Hematopoietic multipotent progenitor cell treated with erythropoietin and hydrocortisone succinate and interleukin-3 and kit ligand, for 6 days (in vitro differentiated cells): Measurements from ENCODE around the gene NUDT16L1.

Experiments
- DNase-seq: peaks from one replicate; pipeline ENCODE4 v3.0.0-alpha.2; 2015

Gene NUDT16L1

DNA sequence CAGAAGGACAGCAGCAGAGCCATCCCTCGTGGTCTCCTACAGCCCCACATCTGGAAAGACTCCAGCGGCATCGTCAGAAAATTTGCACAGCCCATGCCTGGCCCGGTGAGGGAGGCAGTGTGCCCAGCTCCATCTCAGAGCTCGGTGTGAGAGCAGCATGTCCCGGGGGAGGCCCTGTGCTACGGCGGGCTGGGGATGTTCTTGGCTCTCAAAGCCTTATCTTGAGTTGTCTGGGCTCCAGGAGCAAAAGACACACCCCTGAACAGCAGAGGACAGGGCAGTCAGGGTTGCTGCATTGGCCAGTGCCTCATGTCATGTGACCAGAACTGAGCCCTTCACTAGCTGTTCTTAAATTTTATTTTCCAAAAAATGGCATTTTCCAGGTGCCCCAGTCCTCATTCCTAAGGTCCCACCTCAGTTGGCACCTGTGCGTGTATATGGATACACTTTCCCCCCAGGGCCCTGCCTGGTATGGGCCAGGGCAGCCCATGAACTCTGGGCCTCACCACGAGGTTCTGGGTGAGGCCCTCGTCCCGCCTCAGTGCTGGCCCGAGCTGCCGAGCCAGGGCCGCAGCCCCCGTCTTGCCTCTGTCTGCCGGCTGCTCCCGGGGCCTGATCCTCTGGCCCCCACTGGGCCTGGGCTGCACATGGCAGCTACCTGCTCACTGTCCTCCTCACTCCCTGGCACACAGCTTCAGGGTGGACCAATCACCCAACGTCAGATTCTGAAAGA, 3.0 kb downstream of the NUDT16L1 start:
- DNase-seq: peak; percentile 45

DNA sequence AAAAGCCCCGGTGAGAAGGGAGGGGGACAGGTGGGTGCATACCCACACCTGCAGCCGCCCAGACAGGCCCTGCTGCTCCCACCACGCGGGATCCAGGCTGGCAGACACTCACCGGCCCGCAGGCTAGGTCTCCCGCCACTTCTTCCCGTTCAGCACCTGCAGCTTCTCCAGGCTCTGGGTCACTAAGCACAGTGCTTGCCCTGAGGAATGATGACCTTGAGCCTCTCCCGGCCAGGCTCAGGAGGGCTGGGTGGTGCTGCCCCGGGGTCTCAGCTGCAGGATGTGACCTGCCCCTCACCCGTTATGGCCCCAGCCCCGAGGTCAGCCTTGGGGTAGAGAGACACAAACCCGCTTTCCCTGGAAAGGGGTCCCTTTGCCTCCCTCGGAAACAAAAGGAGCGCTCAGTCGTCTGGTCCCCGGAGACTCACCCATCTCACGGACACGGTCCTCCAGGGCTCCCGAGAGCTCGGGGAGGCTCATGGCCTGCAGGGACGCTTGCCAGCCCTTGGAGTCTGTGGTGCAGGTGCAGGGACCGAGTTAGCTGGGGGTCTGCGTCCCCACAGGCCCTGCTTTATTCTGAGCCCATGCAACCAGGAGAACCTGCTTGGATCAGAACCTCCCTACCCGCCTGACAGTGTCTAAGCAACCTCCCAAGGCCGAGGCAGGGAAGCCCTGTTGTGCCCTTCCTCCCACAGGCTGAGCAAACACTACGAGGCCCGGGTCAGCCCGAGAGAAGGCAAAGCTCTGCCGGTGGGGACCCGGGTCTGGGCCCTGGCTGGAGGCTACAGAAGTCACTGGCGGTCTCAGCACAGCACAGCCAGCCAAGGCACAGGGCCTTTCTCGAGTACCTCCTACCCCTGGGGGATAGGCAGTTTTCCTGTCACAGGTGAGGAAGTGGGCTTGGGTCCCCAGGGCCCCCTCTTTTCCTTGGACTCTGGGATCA, 3.8 kb downstream of the NUDT16L1 start:
- DNase-seq: no peak

DNA sequence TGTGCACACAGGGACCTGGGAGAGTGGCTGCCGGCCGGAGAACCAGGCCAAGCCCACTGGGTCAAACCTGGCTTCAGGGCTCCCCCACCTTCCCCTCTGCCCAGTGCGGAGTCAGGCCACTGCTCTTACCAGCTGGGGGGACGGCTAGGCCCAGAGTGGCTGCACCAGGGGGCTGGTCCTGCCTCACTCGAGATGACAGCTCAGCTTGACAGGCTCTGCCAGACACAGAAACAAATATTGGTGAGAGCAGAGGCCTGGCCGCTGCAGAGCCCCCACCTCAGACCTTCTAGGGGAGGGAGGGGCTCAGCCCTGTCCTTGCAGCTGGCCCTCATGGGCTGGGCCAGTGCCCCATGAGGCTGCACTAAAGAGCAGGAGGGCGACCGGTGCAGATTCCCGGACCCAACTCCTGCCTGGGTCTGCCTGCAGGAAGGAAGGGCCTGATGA, 4.5 kb downstream of the NUDT16L1 start:
- no peak for DNase-seq

DNA sequence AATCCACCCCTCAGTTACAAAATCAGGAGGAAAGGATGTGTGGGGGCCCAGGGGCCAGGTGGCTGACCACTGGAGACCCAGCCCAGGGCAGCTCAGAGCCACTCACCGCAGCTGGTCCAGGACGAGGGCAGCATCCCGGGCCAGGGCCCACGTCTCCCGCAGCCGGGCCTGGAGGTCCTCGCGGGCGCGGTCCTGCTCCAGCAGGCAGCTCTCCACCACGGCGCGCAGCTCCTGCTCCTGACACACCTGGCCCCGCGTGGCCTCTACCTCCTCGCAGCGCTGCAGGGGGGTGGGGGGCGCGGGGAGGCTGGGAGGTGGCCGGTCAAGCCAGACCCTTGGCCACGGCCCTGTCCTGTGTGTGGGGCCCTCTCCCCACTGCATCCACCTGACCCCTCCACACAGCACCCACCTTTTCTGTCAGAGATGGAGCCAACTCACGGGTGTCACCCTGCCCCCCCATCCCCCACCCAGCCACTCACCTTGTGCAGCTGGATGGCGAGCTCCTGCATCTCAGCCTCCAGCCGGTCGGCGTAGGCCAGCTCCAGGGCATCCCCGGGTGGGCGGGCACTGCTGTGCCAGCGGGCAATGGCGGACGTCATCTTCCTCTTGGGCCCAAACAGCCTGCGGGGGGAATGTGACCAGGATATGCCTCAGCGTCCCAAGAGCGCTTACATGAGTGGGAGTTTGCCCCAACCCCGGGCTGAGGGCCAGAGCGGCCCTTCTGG, 5.1 kb downstream of the NUDT16L1 start:
- DNase-seq: no peak

DNA sequence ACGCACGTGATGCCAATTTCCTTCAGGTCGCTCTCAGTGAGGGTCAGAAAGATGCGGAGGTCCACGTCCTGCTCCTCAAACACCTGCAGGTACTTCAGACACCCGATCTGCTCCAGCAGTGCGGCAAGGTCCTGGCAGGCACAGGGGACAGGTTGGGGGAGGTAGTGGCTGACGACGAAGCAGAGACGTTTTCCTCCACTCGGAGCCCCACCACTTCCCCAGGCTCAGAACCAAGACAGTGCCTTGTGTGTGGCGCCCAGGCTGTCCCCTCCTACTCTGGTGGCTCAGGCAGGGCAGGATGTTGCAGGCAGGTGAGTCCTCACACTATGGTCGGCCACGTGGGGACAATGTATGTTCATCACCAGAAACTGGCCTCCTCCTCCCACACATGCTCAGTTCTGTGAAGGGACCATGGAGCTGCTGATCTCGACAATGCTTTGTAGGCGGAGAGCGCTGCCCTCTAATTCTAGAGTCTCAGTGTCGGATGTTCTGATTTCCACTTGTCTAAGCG, 5.7 kb downstream of the NUDT16L1 start:
- DNase-seq: no peak

DNA sequence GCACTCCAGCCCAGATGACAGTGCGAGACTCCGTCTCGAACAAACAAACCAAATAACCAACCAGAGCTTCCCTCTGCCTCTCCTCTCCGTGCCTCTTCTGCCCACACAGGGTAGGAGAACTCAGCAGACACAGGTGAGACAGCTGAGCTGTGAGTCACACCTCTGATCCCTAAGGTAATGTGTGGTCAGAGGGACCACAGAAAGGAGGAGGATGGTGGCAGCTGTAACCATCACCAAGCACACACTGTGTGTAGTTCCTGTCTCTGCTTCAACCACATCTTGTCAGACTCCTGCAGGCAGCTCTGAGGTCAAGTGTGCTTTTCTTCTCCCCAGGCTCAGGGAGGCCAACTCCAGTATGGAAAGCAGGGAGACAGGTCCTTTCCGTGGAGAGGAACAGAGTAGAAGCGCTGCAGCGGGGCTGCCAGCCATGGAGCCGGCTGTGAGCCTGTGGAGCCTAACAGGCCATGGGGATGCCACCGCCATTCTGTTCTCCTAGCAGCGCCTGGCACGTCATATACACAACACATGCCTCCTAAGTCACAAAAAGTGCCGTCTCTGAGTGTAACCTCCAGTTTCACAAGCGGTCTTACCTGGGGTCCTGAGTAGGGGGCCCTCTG, 7.1 kb downstream of the NUDT16L1 start:
- DNase-seq: no peak

DNA sequence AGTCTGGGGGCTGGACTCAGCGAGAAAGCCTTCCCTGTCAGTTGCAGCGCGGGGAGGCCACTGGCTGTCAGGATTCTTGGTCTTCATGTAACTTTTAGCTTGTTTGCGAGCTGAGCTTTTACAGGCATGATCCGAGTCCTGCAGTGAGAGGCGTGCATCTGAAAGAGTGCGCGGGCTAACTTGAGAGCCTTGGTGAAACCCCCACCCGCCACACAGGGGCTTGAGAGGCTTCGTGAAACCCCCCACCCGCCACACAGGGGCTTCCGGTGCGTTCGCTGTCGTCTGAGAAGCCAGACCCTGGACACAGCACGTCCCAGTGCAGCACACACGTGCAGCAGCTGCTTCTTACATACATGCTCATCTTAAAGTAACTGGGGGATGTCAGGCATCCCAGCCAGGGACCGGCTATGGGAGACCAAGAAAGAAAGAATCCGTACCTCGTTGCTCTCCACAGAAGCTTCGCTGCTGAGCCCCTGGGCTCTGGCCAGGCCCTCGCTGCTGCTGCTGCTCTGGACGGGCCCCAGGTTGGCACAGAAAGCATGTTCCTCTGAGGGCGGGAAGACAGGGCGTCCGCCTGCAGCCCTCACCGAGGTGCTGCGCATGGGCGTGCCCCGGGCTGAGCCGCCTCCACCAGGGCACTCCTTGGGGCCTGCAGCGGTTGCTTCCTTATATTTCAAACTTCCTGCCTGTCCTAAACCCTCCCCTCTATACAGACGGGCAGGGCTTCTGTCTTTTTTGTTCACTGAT, 7.8 kb downstream of the NUDT16L1 start:
- DNase-seq: no peak

DNA sequence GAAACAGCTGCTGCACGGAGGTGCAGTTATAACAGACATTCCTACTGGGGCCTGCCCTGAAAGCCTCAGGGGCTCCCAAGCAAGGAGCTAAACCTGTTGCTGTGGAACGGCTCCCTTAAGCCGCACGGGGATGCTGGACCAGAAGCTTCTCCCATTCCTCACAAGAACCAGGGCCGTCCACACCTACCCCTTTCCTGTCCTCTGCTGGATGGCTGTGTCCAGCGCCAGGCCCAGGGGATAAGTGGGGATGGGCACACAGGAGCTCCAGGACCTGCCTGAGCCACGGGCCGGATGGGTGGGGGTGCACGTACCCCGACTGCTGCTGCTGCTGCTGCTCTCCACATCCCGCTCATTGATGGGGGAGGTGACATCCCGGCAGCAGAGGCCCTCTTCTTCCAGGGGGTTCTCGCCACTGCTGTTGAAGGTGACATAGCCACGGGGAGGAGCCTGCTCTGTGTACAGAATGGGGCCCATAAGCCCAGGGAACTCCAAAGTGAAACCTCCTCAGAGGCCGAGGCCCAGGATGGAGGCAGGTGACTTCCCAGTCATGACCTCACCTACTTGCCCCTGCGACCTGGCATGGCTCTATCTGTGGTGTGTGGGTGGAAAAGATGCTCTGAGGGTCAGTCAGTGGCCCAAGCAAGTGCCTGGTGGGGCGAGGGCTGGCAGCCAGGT, 8.6 kb downstream of the NUDT16L1 start:
- DNase-seq: no peak

DNA sequence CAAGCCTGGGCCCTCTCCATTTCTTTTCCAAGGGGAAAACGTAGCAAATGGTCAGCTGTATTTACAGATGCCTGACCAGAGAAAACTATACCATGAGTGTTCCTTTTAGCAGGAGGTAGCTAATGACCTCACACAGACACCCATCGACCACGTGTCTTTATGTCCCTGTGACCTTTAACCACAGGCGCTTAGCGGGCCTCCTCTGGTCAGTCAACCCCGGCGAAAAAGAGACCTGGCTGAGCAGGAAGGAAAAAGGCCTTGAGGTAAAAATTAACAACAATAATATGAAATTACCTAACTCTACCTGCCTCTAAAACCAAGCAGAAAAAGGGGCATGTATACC, 9.1 kb downstream of the NUDT16L1 start:
- no peak for DNase-seq

DNA sequence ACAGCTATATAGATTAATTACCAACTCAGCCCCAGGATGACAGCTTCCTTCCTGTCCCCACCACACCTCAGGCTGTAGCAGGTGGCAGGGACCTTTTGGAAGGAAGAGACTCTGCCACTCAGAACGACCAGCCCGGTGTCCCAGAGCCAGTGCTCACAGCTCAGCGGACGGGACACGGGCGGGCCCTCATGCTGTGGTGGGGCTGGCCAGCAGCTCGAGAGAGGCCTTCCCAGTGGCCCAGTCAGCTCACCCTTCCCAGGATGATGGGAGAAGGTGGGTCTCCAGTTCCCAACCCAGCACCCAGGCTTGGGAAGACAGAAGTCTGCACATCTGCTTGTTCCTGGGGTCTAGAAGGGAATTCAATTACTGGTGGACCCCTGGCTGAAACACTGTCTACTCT, 10.5 kb downstream of the NUDT16L1 start:
- no peak for DNase-seq

DNA sequence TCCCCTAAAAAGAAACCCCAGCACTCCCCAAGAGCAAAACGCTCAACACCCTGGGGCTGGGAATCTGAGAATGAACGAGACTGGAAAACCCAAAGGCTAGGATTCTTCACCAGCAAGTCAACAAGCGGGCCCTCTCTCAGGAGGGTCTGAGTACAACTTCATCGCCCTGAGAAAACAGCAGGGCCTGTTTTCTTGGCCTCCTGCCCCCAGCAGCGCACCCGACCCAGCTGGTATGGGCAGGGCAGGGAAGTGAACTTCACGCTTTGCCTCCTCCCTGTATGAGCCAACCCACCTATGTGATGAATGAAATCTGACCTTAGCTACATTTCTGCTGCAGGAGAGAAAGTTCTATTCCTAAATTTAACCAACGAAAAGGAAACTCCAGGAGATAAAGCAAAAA, 11.1 kb downstream of the NUDT16L1 start:
- DNase-seq: no peak

DNA sequence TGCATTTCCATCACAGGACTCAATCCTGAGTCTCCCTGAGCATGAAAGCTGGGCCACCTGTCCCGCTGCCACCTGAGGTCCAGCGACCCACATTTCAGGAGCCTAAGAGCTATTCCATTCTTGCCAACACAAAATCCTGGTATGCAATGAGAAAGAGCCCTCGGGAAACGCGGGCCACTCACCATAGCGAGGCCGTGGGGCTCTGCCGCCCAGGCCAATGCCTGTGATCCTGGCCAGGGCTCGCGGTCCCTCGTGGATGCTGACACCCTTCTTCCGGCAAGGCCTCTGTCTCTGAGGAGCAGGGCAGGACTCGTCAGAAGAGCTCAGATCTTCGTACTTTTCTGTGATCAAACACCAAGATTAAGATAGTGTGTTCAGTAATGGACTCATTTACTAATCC, 11.6 kb downstream of the NUDT16L1 start:
- no peak for DNase-seq

DNA sequence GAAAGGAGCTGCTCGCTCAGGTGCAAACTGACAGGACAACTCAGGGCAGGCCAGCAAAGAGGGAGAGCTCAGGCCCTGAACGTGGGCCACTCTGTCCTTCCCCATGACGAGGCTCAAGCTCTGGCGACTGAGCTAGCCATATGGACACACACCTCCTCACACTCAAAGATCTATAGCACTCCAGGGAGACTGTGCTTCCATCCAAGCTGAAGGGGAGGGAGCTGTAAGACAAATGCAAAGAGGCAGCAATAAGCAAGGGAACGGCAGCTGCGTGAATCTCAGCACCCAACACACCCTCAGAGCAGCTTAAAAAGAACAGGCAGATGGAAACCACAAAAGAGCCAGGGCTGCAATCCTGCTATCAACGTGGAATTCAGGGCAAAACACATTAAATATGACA, 13.5 kb downstream of the NUDT16L1 start:
- no peak for DNase-seq

DNA sequence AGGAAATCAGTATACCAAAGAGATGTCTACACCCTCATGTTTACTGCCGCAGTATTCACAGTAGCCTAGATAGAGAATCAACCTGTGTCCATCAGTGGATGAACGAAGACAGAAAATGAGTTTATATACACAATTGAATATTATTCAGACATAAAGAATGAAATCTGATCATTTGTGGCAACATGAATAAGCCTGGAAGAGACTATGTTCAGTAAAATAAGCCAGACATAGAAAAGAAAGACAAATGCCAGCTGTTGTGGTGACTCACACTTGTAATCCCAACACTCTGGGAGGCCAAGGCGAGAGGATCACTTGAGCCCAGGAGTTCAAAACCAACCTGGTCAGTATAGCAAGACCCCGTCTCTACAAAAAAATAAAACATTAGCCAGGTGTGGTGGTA, 16.1 kb downstream of the NUDT16L1 start:
- DNase-seq: no peak

DNA sequence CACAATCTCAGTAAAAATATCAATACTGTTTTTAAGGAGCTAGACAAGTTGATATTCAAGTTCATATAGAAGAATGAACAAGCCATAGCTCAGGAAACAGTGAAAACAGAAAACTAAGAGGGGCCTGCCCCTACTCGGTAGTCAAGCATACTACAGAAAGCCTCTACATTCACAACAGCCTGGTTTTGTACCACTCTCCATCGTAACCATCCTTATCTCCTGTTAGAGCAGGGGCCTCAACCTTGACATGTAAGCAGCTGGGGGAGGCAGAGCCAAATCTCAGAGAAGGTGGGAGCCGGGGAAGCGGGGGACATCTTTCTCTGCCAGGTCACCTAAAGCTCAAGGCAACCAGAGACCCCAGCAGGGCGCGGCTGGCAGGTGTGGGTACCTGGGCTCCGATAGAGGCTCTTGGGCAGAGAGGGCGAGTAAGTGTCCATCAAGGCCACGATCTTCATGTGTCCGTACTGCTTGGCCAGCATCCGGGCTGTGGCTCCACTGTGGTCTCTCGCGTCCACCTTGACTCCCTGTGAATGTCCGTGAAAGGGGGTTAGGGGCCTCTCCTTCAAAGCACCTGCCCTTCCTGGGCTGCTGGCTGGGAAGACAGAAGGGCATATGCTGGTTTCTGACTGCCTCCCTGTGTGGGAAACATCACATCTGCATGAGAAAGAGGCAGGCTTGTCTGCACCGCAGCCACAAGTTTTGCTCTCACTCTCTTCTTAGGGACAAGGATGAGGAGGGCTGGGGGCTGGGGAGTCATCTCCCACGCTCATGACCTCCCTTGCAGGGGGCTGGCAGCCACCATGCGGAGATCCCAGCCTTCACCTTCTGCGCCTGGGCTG, 20.5 kb downstream of the NUDT16L1 start:
- no peak for DNase-seq

DNA sequence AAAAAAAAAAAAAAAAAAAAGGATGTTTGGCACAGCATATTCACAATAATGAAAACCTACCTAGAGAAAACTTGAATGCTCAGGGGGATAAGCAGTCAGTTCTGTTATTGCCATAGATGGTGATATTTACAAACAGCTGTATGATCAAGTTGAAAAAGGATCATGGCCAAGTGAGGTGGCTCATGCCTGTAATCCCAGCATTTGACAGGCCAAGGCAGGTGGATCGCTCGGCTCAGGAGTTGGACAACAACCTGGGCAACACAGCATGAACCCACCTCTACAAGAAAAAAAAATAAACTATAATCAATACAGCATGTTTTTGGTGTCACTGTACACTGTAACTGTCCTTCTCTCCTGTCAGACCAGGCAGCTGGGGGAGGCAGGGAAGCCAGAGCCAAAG, 21.6 kb downstream of the NUDT16L1 start:
- no peak for DNase-seq

DNA sequence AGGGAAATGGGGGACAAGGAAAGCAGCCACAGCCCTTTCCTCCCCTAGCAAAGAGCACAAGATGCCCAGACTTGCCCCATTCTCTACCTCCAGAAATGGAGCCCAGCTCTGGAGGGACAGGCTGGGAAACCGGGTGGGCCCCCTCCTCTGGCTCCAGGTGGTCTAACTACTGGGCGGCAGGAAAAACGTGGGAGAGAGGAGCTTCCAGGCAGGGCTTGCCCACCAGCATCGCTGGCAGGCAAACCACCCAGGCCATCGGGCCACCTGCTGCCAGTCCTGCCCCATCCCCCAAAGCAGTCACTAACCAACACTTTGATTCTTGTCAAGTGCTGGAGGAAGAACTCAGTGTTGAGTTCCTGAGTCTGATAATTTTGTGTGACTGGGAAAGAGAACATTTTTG, 25.1 kb downstream of the NUDT16L1 start:
- no peak for DNase-seq

DNA sequence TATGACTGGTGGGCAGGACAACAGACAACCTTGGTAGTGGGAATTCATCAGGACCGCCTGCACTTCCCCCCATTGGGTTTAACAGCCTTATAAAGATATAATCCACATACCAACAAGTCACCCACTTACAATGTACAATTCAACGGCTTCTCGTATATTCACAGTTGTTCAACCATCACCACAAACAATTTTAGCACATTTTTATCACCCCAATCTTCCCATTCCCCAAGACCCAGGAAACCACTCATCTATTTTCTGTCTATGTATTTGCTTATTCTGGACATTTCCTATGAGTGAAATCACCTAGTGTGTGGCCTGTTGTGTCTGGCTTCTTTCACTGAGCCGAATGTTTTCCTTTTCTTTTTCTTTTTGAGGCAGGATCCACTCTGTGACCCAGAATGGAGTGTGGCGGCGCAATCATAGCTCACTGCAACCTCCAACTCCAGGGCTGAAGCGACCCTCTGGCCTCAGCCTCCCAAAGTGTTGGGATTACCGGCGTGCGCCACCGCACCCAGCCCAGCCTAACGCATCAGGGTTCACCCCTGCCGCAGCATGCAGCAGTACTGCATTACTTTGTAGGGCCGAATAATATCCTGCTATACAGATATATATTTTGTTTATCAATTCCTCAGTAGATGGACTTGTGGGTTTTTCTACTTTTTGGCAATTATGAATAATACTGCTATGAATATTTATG, 29.9 kb downstream of the NUDT16L1 start:
- no peak for DNase-seq

DNA sequence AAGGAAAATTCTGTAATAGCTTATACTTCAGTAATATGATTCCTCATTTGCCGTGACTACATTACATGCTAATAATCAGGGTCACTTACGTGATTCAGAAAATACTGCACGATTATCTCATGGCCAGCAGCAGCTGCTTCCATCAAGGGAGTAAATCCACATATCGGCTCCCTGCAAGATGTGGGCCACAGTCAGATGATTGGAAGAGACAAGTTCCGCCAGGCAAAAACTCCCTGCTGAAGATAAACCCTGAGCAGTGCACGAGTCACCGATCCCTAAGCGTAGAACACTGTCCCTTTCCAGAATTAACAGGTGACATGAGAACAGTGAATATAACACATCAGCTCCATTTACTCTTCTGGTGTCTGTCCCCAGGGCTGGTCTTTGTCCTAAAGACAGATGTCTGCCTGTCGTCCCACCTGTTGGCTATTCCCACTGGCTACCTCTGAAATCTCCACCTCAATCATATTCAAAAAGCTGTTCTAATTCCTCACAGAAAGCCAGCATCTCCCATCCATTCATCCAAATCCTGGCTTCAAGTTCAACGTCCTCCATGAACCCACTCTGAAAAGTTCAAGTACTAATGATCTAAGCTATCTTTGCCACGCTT, 31.4 kb downstream of the NUDT16L1 start:
- no peak for DNase-seq

DNA sequence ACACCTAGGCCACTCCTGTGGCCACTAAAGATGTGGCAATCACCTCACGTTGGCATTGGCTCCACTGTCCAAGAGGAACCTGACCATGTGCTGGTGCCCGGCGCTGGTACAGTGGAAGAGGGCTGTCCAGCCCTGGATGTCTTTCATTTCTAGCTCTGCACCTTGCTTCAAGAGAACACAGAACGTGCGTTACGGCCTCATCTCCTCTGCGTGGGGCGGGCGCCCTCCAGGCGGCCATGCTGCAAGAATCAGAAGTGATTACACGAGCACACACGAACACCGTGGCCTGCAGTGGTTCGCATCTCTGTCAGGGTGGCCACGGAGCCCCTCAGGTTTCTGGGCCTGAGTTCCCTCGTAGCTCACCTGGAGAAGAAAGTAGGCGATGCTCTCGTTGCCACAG, 33.3 kb downstream of the NUDT16L1 start:
- DNase-seq: no peak
